Measurements from ENCODE around the gene ARID3A. TPM values are rescaled to one million over a fixed set of nuclear protein-coding genes. Genes with fewer than 3 reads are reported as not detected.

ARID3A gene
- total RNA-seq, 1 experiment from 2014 or later = 0.85 TPM

- H3K27ac Mint-ChIP-seq (ENCODE audit: unreplicated experiment) = peak overlapping the region; percentile 21
- intact Hi-C loops (cut with micrococcal nuclease; ENCODE audit: unreplicated experiment) = no loop called here
- H3K4me1 Mint-ChIP-seq (ENCODE audit: low read depth, unreplicated experiment) = peaks cover 26% of the 10 kb centered on the region
- H3K36me3 Mint-ChIP-seq (ENCODE audit: insufficient read depth, unreplicated experiment) = peaks cover 13% of the 10 kb centered on the region
- no peak for TF ChIP-seq CTCF (IDR thresholded peaks at IDR 0.05; ENCODE audit: unreplicated experiment)
- H3K9me3 Mint-ChIP-seq (ENCODE audit: low read depth, unreplicated experiment) = no peaks in the 10 kb centered on the region
- CTCF ChIA-PET = no interaction called here
- H3K4me3 Mint-ChIP-seq (ENCODE audit: low read depth, unreplicated experiment) = no peak overlapping the region
- BruUV-seq (replicated peaks) = no TSS peak
- DNase-seq = peak; percentile 86
- peaks cover 33% of the 10 kb centered on the region for H3K27me3 Mint-ChIP-seq (ENCODE audit: unreplicated experiment)
These were observed 14.9 kb downstream of the ARID3A start for GRCh38 chr19:940591-941291.

- H3K36me3 Mint-ChIP-seq (ENCODE audit: insufficient read depth, unreplicated experiment) = peaks cover 15% of the 10 kb centered on the region
- no TSS peak for BruUV-seq (replicated peaks)
- peaks cover 33% of the 10 kb centered on the region for H3K27me3 Mint-ChIP-seq (ENCODE audit: unreplicated experiment)
- peaks cover 26% of the 10 kb centered on the region for H3K4me1 Mint-ChIP-seq (ENCODE audit: low read depth, unreplicated experiment)
- H3K9me3 Mint-ChIP-seq (ENCODE audit: low read depth, unreplicated experiment) = no peaks in the 10 kb centered on the region
- TF ChIP-seq CTCF (IDR thresholded peaks at IDR 0.05; ENCODE audit: unreplicated experiment) = no peak
- intact Hi-C loops (cut with micrococcal nuclease; ENCODE audit: unreplicated experiment) = no loop called here
- no peak overlapping the region for H3K4me3 Mint-ChIP-seq (ENCODE audit: low read depth, unreplicated experiment)
- no peak overlapping the region for H3K27ac Mint-ChIP-seq (ENCODE audit: unreplicated experiment)
- no peak for DNase-seq
- CTCF ChIA-PET = no interaction called here
These were observed 15.7 kb downstream of the ARID3A start for GRCh38 chr19:941292-942132.

- Mint-ChIP-seq H3K9me3 (ENCODE audit: low read depth, unreplicated experiment) (no peaks in the 10 kb centered on the region), H3K4me3 (ENCODE audit: low read depth, unreplicated experiment) (no peak overlapping the region), H3K4me1 (ENCODE audit: low read depth, unreplicated experiment) (peaks cover 26% of the 10 kb centered on the region), H3K27me3 (ENCODE audit: unreplicated experiment) (peaks cover 33% of the 10 kb centered on the region), H3K36me3 (ENCODE audit: insufficient read depth, unreplicated experiment) (peaks cover 15% of the 10 kb centered on the region), H3K27ac (ENCODE audit: unreplicated experiment) (no peak overlapping the region)
- DNase-seq = no peak
- TF ChIP-seq CTCF (IDR thresholded peaks at IDR 0.05; ENCODE audit: unreplicated experiment) = no peak
- no TSS peak for BruUV-seq (replicated peaks)
- CTCF ChIA-PET = no interaction called here
- intact Hi-C loops (cut with micrococcal nuclease; ENCODE audit: unreplicated experiment) = no loop called here
These were observed 16.4 kb downstream of the ARID3A start for GRCh38 chr19:942133-942645.

- TF ChIP-seq CTCF (IDR thresholded peaks at IDR 0.05; ENCODE audit: unreplicated experiment) = no peak
- peaks cover 33% of the 10 kb centered on the region for H3K27me3 Mint-ChIP-seq (ENCODE audit: unreplicated experiment)
- intact Hi-C loops (cut with micrococcal nuclease; ENCODE audit: unreplicated experiment) = no loop called here
These were observed 17.8 kb downstream of the ARID3A start for GRCh38 chr19:943551-944170.

More at GRCh38 chr19:943551-944170, 17.8 kb downstream of the ARID3A start:
- CTCF ChIA-PET = interaction anchor here (0.5 kb wide), 1 partner anchor 21 kb away, joined by 3 read pairs; no protein-coding TSS in a partner anchor
- Mint-ChIP-seq H3K4me3 (ENCODE audit: low read depth, unreplicated experiment) (no peak overlapping the region), H3K4me1 (ENCODE audit: low read depth, unreplicated experiment) (peaks cover 26% of the 10 kb centered on the region), H3K36me3 (ENCODE audit: insufficient read depth, unreplicated experiment) (peaks cover 15% of the 10 kb centered on the region), H3K27ac (ENCODE audit: unreplicated experiment) (no peak overlapping the region), H3K9me3 (ENCODE audit: low read depth, unreplicated experiment) (no peaks in the 10 kb centered on the region)
- DNase-seq = no peak
- BruUV-seq (replicated peaks) = no TSS peak

Data from Calu3 (cell line).